ENCODE measurements around the gene DNASE1.

The DNASE1 gene

DNA sequence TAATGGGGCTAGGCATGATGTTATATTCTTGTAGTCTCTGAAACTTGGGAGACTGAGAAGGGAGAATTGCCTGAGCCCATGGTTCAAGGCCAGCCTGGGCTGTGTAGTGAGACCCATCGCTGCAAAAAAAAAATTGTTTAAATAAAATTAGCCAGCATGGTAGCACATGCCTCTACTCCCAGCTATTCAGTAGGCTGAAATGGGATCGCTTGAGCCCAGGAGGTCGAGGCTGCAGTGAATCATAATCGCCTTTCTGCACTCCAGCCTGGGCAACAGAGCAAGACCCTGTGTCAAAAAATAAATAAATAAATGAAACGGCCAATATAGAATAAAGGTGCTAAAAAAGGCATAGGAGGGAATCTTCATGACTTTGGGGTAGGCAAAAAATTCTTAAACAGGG lies 29.2 kb upstream of the DNASE1 start:
- DNase-seq (ENCODE audit: low spot score in 2 of 2) (no peak), ATAC-seq (ENCODE audit: low read depth) (no peak)
- Mint-ChIP-seq H3K27me3 (no peaks in the 10 kb centered on the region), H3K27ac (no peak overlapping the region), H3K4me1 (peaks cover 25% of the 10 kb centered on the region), H3K9me3 (no peaks in the 10 kb centered on the region), H3K4me3 (no peak overlapping the region), H3K36me3 (peaks cover 1% of the 10 kb centered on the region)

DNA sequence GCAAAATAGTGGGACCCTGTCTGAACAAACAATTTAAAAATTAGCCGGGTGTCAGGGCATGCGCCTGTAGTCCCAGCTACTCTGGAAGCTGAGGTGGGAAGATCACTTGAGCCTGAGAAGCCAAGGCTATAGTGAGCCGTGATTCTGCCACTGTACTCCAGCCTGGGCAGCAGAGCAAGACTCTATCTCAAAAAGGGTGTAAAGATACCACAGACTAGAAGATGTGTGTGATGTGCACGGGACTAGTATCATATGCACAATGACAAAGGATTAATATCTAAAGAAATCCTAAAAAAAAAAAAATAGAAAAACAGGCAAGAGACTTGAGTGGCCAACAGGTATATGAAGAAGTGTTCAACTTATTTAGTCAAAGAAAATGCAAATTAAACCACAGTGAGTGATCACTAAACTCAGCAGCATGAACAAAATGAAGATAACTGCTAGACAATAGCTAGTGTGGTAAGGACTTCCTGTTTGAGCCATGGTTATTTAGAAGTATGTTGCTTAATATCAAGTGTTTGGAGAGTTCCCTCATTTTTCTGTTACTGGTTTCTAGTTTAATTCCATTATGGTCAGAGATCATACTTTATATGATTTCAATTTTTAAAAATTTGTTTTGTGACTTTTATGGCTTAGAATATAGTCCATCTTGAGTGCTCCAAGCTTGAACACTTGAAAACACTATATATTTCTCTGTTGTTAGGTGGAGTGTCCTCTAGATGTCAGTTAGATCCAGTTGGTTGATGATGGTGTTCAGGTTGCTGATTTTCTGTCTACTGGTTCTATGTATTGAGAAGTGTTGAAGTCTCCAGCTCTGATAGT lies 28.4 kb upstream of the DNASE1 start:
- Mint-ChIP-seq H3K4me3 (peak overlapping the region; percentile 32), H3K4me1 (peaks cover 25% of the 10 kb centered on the region), H3K27me3 (no peaks in the 10 kb centered on the region), H3K9me3 (no peaks in the 10 kb centered on the region), H3K27ac (peak overlapping the region; percentile 72), H3K36me3 (peaks cover under 1% of the 10 kb centered on the region)
- DNase-seq (ENCODE audit: low spot score in 2 of 2) = peak in 1 of 2 donors; percentile 20
- peak; percentile 89 for ATAC-seq (ENCODE audit: low read depth)

DNA sequence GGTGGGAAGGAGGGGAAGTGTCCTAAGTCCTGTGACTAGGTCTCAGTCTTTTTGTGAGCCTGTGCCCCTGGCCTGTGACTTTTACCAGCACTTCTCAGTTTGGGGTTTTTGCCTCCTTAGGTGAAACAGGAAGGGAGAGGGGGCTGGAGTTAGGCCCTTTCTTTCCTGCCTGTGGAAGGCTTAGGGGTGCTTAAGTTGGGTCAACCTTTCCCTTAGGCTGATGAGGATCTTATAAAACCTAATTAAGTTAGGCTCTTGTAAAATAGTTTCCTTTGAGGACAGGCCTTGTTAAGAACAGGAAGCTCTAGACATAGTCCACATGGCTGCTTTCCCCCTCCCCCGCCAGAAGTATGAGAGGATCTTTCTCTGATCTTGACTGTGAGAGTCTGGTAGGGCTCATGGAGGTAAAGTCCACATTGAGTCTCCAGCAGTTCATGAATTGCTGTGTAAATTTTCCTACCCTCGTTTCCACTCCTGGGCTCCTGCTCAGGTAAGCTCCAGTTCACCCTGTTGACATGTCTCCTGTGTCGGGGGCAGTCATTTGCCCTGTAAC lies 17.0 kb upstream of the DNASE1 start:
- DNase-seq (ENCODE audit: low spot score in 2 of 2) = no peak
- H3K4me1 Mint-ChIP-seq = peaks cover 21% of the 10 kb centered on the region
- peak overlapping the region; percentile 47 for H3K27ac Mint-ChIP-seq
- peak; percentile 71 for ATAC-seq (ENCODE audit: low read depth)
- H3K36me3 Mint-ChIP-seq = peaks cover 10% of the 10 kb centered on the region
- H3K27me3 Mint-ChIP-seq = no peaks in the 10 kb centered on the region
- no peaks in the 10 kb centered on the region for H3K9me3 Mint-ChIP-seq
- no peak overlapping the region for H3K4me3 Mint-ChIP-seq

DNA sequence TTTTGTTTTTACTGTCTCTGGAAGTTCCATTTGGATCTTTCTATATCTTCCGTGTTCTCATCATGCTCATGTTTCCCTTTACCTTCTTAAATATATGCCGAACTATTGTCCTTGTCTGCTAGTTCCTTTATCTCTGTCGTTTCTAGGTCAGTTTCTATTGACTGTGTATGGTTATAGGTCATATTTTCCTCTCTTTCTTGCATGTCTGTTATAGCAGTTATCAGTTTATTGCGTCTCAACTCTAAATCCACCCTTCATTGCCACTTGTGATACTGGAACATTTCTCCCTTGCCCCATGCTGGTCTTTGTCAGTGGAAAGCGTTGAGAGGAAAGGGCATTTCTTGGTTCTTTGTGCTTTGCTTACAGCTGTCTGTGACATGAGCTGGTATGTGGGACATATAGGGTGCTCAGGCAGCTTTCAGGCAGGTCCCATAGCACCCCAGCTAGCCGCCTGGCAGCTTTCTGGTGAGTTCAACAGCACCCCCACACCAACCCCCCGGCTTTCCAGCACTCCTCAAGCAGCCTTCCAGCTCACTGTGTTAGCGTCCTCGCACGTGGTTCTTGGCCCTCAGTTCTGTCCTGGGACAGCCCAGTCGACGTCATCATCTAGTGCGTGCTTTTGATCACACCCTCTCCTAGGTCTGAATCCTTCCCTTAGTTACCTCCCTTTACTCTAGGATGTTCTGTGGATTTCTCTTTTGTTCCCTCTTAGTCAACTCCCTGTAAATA lies 15.4 kb upstream of the DNASE1 start:
- no peaks in the 10 kb centered on the region for H3K9me3 Mint-ChIP-seq
- no peak overlapping the region for H3K4me3 Mint-ChIP-seq
- no peak for DNase-seq (ENCODE audit: low spot score in 2 of 2)
- H3K27me3 Mint-ChIP-seq = no peaks in the 10 kb centered on the region
- H3K4me1 Mint-ChIP-seq = peaks cover 21% of the 10 kb centered on the region
- H3K27ac Mint-ChIP-seq = no peak overlapping the region
- no peak for ATAC-seq (ENCODE audit: low read depth)
- H3K36me3 Mint-ChIP-seq = peaks cover 13% of the 10 kb centered on the region

- Mint-ChIP-seq H3K36me3 (peaks cover 13% of the 10 kb centered on the region), H3K27me3 (no peaks in the 10 kb centered on the region), H3K27ac (no peak overlapping the region), H3K4me1 (peaks cover 21% of the 10 kb centered on the region), H3K4me3 (no peak overlapping the region), H3K9me3 (no peaks in the 10 kb centered on the region)
- DNase-seq (ENCODE audit: low spot score in 2 of 2) (no peak), ATAC-seq (ENCODE audit: low read depth) (no peak)
Measured at GRCh38 chr16:3640207-3640606, 14.3 kb upstream of the DNASE1 start.

GRCh38 chr16:3640632-3641501 lies 13.6 kb upstream of the DNASE1 start:
- DNase-seq (ENCODE audit: low spot score in 2 of 2) = no peak
- no peak overlapping the region for H3K4me3 Mint-ChIP-seq
- H3K27me3 Mint-ChIP-seq = no peaks in the 10 kb centered on the region
- peaks cover 19% of the 10 kb centered on the region for H3K4me1 Mint-ChIP-seq
- no peak overlapping the region for H3K27ac Mint-ChIP-seq
- no peak for ATAC-seq (ENCODE audit: low read depth)
- H3K9me3 Mint-ChIP-seq = no peaks in the 10 kb centered on the region
- peaks cover 10% of the 10 kb centered on the region for H3K36me3 Mint-ChIP-seq

DNA sequence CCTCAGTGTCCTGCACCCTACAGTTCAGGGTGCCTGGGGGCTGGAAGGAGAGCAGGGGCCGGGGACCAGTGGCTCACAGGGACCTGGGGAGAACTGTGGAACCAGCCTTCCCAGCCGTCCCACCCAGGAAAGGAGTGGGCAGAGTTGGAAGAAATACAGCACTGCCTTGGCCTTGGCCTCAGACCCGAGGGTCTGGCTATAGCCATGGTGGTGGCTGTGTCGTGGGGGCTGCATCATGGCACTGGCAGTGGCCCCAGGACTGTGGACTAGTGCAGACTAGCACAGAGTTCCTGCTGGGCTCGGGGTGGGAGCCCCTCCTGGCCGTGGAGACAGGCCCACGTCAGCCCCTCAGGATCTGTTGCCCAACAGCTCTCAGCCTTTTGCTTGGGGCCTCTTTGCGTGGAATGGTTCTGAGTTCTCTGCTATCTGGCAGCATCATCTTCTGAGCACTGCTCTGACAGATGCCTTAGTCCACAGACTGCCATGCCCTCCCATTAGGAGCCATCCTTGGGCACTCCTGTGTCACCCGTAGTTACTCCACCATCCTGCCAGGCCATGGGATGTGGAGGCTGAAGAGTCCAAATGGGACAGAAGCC lies 12.6 kb upstream of the DNASE1 start:
- Mint-ChIP-seq H3K27ac (peak overlapping the region; percentile 20), H3K4me1 (peaks cover 19% of the 10 kb centered on the region), H3K4me3 (no peak overlapping the region), H3K27me3 (no peaks in the 10 kb centered on the region), H3K9me3 (no peaks in the 10 kb centered on the region), H3K36me3 (peaks cover 11% of the 10 kb centered on the region)
- no peak for DNase-seq (ENCODE audit: low spot score in 2 of 2)
- ATAC-seq (ENCODE audit: low read depth) = no peak

GRCh38 chr16:3642397-3643094 lies 11.9 kb upstream of the DNASE1 start:
- no peak for ATAC-seq (ENCODE audit: low read depth)
- Mint-ChIP-seq H3K9me3 (no peaks in the 10 kb centered on the region), H3K4me1 (peaks cover 14% of the 10 kb centered on the region), H3K27ac (peak overlapping the region; percentile 20), H3K36me3 (peaks cover 11% of the 10 kb centered on the region), H3K27me3 (no peaks in the 10 kb centered on the region), H3K4me3 (no peak overlapping the region)
- no peak for DNase-seq (ENCODE audit: low spot score in 2 of 2)

- H3K4me3 Mint-ChIP-seq = no peak overlapping the region
- no peak overlapping the region for H3K27ac Mint-ChIP-seq
- no peak for ATAC-seq (ENCODE audit: low read depth)
- peaks cover 9% of the 10 kb centered on the region for H3K4me1 Mint-ChIP-seq
- H3K27me3 Mint-ChIP-seq = no peaks in the 10 kb centered on the region
- peaks cover 11% of the 10 kb centered on the region for H3K36me3 Mint-ChIP-seq
- no peak for DNase-seq (ENCODE audit: low spot score in 2 of 2)
- H3K9me3 Mint-ChIP-seq = no peaks in the 10 kb centered on the region
Measured at GRCh38 chr16:3643095-3643730, 11.3 kb upstream of the DNASE1 start.

DNA sequence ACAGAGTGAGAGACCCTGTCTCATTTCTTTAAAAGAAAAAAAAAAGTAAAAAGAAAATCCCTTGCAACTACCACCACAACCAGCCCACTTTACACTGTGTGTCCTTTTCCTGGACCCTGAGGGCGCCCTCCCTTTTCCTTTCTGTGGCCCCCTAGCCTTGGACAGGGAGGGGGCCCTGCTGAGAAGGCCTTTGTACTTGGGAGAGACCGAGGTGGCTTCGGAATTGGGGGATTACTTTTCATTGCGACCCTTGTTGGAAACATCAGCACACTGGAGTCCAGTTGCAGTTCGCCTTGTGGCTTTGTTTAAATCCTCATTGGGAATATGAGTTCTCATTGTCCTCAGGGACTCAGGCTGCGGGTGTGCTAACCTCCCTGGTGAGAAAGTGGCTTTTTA lies 9.4 kb upstream of the DNASE1 start:
- Mint-ChIP-seq H3K4me1 (peaks cover 6% of the 10 kb centered on the region), H3K4me3 (no peak overlapping the region), H3K36me3 (peaks cover 9% of the 10 kb centered on the region), H3K27me3 (no peaks in the 10 kb centered on the region), H3K9me3 (no peaks in the 10 kb centered on the region), H3K27ac (no peak overlapping the region)
- no peak for DNase-seq (ENCODE audit: low spot score in 2 of 2)
- ATAC-seq (ENCODE audit: low read depth) = no peak

DNA sequence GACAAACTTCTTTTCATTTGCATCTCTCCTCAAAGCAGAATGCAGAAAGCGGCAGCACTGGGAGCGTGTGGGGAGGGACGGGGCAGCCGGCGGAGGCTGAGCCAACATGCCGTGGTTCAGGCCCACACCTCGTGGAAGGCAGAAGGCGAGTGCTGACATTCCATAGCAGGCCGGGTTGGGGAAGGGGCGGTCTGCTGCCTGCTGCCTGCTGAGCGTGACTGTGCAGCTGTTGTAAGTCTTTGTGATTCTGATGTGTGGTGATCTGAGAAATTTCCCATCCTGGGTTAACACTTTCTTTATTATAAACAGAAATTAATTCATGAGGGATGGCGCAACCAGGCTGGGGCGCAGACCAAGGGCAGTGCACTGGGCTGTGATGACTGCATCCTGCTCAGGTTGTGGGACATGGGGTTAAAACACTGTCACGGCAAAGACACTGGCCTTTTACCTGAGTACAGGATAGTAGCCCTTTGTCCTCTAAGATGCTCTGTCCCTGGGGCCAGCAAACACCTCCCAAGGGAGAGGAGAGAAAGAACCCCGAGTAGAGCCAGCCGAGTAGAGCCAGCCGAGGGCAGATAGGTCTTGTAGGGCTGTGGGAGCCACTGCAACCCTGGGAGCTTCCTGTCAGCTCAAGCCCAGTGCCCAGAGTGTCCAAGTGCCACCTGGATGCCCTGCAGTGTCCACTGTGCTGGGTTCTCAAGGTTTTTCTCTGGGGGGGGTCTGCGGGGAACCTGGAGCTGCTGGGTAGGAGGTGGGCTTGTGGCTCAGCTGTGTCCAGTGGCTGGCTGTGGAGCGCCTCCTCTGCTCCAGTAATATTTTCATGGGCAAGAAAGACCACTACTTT lies 8.8 kb upstream of the DNASE1 start:
- peaks cover 6% of the 10 kb centered on the region for H3K36me3 Mint-ChIP-seq
- H3K27ac Mint-ChIP-seq = peak overlapping the region; percentile 50
- peaks cover 3% of the 10 kb centered on the region for H3K4me1 Mint-ChIP-seq
- H3K27me3 Mint-ChIP-seq = no peaks in the 10 kb centered on the region
- DNase-seq (ENCODE audit: low spot score in 2 of 2) = no peak
- no peak for ATAC-seq (ENCODE audit: low read depth)
- H3K9me3 Mint-ChIP-seq = no peaks in the 10 kb centered on the region
- H3K4me3 Mint-ChIP-seq = no peak overlapping the region

DNA sequence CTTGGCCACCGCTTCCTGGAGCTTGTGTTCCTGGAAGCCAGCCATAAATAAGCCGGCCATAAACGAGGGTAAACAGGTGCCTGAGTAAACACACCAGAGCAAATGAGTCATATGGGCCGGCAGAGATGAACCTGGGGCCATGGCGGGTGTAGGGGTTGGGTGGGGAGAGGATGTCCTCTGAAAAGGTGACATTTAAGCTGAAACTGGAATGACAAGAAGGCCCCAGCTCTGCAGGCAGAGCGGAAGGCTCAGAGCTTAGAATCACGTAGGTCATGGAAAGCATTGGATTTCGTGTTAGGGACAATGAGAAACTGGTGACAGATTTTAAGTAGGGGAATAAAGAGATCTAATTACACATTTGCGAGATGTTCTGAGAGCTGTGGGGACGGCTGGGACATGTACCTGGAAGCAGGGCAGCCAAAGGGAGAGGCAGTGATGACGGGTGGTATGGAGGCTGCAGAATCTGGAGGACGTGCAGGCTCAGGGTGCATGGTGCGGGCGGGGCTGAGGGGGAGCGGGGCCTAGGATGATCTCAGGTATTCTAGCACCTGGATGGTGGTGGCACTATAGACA lies 8.1 kb upstream of the DNASE1 start:
- Mint-ChIP-seq H3K27me3 (no peaks in the 10 kb centered on the region), H3K27ac (peak overlapping the region; percentile 50), H3K4me1 (peaks cover 3% of the 10 kb centered on the region), H3K4me3 (no peak overlapping the region), H3K9me3 (no peaks in the 10 kb centered on the region), H3K36me3 (peaks cover 6% of the 10 kb centered on the region)
- ATAC-seq (ENCODE audit: low read depth) = no peak
- DNase-seq (ENCODE audit: low spot score in 2 of 2) = no peak

Measured in memory B cell (primary cell).